ENCODE data around the gene MLLT6.

DNA sequence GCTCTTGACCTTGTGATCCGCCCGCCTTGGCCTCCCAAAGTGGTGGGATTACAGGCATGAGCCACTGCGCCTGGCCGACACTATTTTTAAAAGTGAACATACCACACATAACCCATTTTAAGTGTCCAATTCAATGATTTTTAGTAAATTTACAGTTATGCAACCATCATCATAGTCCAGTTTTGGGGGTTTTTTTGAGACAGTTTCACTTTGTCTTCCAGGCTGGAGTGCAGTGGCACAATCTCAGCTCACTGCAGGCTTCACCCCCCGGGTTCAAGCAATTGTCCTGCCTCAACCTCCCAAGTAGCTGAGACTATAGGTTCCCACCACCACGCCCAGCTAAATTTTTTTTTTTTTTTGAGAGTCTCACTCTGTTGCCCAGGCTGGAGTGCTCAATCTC, 27.3 kb upstream of the MLLT6 start:
- TF ChIP-seq, protein P1, sequence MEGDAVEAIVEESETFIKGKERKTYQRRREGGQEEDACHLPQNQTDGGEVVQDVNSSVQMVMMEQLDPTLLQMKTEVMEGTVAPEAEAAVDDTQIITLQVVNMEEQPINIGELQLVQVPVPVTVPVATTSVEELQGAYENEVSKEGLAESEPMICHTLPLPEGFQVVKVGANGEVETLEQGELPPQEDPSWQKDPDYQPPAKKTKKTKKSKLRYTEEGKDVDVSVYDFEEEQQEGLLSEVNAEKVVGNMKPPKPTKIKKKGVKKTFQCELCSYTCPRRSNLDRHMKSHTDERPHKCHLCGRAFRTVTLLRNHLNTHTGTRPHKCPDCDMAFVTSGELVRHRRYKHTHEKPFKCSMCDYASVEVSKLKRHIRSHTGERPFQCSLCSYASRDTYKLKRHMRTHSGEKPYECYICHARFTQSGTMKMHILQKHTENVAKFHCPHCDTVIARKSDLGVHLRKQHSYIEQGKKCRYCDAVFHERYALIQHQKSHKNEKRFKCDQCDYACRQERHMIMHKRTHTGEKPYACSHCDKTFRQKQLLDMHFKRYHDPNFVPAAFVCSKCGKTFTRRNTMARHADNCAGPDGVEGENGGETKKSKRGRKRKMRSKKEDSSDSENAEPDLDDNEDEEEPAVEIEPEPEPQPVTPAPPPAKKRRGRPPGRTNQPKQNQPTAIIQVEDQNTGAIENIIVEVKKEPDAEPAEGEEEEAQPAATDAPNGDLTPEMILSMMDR (IDR thresholded peaks at IDR 0.05; ENCODE audit: insufficient read depth, low read length, poor library complexity, severe bottlenecking) = no peak
- no peak for TF ChIP-seq EZH2phosphoT487 (conservative IDR thresholded peaks at IDR 0.05; ENCODE audit: low read length)

All from SU-DHL-6 (cell line).